ENCODE measurements around the gene RASL11B.

The RASL11B gene

GRCh38 chr4:52843351-52843750 is 18.8 kb upstream of the RASL11B start:
- no peak for DNase-seq (ENCODE audit: low spot score)

DNA sequence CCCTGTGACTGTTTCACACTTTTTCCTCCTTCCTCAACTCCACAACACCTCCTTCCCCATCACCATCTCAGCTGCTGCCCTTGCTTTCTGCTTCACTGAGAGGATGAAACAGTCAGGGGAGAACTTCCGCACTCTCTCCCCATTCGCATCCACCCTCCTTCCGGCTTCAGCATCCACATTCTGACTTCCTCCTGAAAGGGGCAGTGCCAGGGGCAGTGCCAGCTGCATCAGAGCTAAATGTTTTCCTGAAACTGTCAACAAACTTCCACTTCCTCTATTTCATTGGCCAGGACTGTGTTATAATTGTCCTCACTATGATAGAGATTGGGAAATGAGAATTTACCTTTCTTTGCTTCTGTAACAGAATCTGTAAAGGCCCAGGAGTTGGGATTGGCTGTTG is 18.2 kb upstream of the RASL11B start:
- DNase-seq (ENCODE audit: low spot score): no peak

DNA sequence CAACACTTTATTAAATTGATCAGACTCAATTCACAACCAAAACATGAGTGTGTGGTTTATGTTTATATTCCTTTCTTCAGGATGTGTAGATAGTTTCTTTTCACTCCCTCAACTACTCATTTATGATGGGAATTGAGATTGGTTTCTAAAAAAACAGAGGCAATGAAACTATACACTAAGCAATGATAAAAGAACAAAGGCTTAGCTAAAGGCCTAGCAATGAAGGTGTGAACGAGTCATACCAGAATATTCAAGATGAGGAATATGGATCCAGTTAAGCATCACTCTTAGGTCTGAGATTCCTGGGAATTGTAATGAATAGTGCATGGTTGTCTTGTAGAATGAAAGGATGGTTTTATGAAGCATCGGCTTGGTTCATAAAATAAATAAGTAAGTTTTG is 17.5 kb upstream of the RASL11B start:
- DNase-seq (ENCODE audit: low spot score): no peak

GRCh38 chr4:52846502-52846901 is 15.6 kb upstream of the RASL11B start:
- no peak for DNase-seq (ENCODE audit: low spot score)

GRCh38 chr4:52848254-52848653 is 13.9 kb upstream of the RASL11B start:
- no peak for DNase-seq (ENCODE audit: low spot score)

DNA sequence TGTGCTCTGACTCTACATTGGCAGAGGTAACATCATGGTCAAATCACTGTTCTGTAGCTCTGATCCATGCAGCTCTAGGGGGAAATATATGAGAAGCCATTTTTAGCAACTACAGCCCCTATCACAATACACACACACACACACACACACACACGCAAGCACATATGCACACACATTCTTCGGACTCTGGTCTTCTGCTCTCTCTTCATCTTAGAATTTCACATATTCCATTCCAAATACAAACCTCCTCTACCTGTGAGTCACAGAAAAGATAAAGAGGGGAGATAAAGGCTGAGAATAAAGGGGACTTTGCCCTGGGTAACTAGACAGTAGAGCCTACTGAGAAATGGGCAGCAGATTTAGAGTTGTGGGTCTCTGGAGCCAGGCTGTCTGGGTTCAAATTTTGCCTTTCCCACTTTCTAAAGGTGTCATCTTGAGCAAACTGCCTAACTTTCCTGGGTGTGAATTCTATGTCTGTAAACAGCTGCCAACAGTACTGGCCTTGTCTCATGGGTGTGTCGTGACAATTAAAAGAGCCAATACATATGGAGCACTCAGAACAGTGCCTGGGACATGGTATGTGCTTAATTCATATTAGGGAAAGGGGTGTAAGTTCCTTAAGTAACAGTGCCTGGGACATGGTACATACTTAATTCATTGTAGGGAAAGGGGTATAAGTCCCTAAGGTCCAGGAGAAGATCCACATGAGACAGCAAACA is 11.6 kb upstream of the RASL11B start:
- no peak for DNase-seq (ENCODE audit: low spot score)

DNA sequence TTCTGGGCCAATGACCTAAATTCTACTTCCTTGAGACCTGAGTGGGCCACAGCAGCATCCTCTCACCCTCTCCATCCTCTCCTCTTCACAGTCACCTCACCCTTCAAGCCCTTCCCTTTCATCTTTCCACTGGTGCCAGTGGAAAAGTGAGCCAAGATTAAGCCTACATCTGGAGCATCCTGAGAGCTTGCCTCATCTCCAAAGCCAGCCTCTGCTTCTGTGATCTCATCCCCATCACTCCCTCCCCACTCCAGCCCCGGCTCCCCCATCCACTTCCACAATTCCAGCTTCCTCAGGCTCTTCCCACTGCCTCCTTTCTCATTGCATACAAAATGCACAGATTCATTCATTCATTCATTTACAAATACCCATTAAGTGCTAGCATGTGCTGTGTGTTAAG is 10.1 kb upstream of the RASL11B start:
- DNase-seq (ENCODE audit: low spot score): no peak

DNA sequence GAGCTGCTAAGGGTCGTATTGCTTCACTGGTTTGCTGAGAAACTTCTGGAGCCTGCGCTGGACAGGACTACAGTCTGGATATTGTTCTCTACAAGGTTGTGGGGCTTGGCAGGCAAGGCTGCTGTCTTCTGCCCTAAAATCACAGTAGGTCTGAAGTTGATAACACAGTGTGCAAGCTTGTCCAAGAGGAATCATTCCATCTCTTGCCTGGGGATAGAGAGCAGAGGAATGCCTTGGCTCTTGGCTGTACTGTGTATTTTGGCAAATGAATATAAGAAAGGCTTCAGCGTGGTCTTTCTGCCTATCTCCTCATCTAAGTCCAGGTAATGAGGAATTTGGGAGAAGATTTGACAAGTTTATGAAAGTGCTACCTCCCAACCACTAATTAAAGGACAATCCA is 9.4 kb upstream of the RASL11B start:
- no peak for DNase-seq (ENCODE audit: low spot score)

DNA sequence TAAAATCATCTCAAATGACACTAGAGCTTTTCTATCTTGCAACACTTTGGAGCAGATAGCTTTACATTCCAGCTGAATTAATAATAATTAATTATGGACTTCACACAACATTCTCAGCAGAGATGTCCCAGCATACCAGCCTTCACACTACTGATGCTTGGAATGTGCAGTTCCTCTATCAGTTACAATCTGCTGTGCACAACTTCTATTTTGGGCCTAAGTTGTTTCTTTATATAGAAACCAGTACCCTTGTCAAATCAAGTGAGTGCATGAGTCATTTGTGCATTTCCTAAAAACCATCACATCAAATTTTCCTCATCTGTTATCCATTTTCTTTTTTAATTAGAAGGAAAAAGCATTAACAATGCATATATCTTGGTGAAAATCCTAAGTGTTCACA is 8.8 kb upstream of the RASL11B start:
- no peak for DNase-seq (ENCODE audit: low spot score)

GRCh38 chr4:52856801-52857200 is 5.3 kb upstream of the RASL11B start:
- no peak for DNase-seq (ENCODE audit: low spot score)

DNA sequence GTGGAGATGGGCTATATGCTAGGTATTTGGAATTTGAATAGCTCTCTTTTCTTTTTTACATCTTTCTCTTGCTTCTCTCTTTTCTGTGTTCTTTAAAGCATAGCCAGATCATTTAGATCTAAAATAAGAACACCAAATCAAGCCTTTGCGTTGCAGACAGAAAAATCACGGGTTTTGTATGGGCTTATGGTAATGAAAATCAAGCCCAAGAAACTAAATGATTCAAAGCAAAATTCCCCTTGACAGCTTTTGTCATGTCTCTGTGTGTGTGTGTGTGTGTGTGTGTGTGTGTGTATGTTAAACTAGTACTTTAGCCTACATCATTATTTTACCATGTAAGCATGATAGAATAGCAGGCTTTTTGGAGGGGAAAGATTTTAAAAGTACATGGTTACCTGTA is 1.8 kb upstream of the RASL11B start:
- DNase-seq (ENCODE audit: low spot score): no peak

GRCh38 chr4:52861171-52861823 is 820 bp upstream of the RASL11B start:
- no peak for DNase-seq (ENCODE audit: low spot score)

DNA sequence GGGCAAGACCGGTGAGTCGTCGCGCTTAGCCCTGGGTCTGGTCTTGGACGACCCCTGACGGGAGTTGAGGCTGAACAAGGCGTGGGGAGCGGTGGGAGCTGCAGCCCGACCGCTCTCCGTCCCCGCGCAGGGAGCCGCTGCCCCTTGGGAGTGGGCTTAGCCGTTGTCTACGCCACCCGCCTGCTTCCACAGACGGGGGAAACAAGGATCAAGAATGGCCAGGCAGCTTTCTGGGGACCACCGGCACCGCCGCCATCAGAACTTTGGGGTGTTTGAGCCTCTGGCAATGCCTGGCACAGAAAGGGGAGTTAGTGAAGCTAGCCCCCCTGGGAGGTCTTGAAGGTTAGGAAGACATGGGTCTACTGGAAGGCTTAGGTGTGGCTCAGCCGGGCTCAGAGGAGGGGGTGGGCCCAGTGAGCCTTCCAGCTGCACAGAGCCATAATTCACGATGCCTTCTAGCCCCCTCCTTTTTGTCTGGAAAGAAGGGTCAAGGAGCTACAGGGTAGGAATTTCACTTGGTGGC is 583 bp downstream of the RASL11B start:
- DNase-seq (ENCODE audit: low spot score): no peak

- no peak for DNase-seq (ENCODE audit: low spot score)
These were observed 1.2 kb downstream of the RASL11B start for GRCh38 chr4:52863324-52863723.

- no peak for DNase-seq (ENCODE audit: low spot score)
These were observed 2.7 kb downstream of the RASL11B start for GRCh38 chr4:52864793-52865192.

GRCh38 chr4:52865300-52865699 is 3.2 kb downstream of the RASL11B start:
- DNase-seq (ENCODE audit: low spot score): no peak

- DNase-seq (ENCODE audit: low spot score): no peak
These were observed 4.6 kb downstream of the RASL11B start for GRCh38 chr4:52866734-52867133.

- DNase-seq (ENCODE audit: low spot score): no peak
These were observed 5.0 kb downstream of the RASL11B start for GRCh38 chr4:52867163-52867562.

DNA sequence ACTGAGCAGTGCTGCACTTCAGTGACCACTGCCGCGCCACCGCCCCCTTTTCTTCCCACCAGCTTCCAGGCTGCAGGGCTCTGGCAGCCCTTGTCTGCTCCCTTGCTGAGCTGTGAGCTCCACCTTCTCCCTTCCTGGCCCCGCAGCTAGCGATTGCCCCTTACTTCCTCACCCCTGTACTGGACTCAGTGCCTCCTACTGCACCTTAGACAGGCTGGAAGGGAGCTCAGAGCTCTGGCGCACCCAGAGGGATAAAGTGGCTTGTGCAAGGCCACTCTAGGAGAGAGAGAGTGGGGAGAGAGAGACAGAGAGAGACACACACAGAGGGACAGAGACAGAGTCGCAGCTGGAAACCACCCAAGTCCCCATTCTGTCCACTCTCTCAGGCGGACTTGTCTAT is 6.0 kb downstream of the RASL11B start:
- no peak for DNase-seq (ENCODE audit: low spot score)

DNA sequence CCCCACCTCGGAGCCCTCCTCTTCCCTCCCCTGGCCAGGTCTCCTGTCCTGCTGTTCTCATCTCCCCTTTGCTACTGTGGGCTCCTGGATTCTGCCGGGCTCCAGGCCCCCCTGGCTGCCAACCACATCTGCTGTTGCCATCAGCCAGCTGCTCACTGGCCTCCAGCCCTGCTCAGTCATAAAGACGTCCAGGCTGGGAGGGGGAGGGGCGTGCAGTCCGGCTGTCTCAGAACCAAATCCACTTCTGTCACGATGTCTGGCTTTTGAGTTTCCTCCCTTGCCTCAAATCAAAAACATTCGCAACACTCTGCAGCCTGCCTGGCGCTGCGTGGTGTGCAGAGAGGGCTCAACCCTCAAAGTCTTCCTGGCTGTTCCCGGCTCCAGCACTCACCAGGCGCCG is 7.1 kb downstream of the RASL11B start:
- no peak for DNase-seq (ENCODE audit: low spot score)

GRCh38 chr4:52869656-52870055 is 7.5 kb downstream of the RASL11B start:
- no peak for DNase-seq (ENCODE audit: low spot score)

GRCh38 chr4:52870225-52870624 is 8.1 kb downstream of the RASL11B start:
- no peak for DNase-seq (ENCODE audit: low spot score)

DNA sequence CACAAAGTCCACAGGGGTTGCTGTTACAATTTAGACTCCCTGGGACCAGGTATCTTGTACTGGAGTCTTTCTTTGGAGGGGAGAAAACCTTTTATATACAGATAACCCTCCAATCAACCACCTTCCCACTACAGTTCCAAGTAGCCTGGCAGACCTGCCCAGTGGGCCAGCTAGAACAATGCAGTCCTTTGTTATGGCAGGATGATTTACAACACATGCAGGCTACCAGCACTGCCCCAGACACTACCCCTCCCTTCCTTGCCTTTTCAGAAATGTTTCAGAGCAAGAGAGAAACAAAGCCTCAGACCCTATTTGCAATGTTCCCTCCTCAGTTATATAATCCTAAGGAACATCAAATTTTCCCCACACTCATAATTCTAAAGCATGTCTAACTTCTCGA is 11.1 kb downstream of the RASL11B start:
- no peak for DNase-seq (ENCODE audit: low spot score)

- no peak for DNase-seq (ENCODE audit: low spot score)
These were observed 11.8 kb downstream of the RASL11B start for GRCh38 chr4:52873861-52874343.
